GM21381 (cell line): ENCODE data around the gene ATRIP.
"Not testable (repeated sequence)": the region's sequence is repeated elsewhere in the genome, so short reads cannot be mapped to it uniquely, and the experiment has no call there.

Experiments
- ATAC-seq: cut with Tn5 transposase; IDR thresholded peaks from one replicate; pipeline ENCODE4 v1.9.1; 2021; ENCODE audit warnings: mild to moderate bottlenecking, moderate library complexity; ENCODE audit not compliant: unreplicated experiment

Gene ATRIP

GRCh38 chr3:48446425-48447193 is at the start of gene ATRIP:
Gene ATRIP, plus strand, starts transcription at chr3:48446737. Its CDS starts 109 bp downstream, at chr3:48446846.
- peak; percentile 84 for ATAC-seq

GRCh38 chr3:48397767-48398681 is 48.5 kb upstream of the ATRIP start:
- ATAC-seq: no peak

GRCh38 chr3:48398701-48399386 is 47.7 kb upstream of the ATRIP start:
- ATAC-seq: no peak

GRCh38 chr3:48399387-48400172 is 47.0 kb upstream of the ATRIP start:
- no peak for ATAC-seq

GRCh38 chr3:48400824-48401433 is 45.6 kb upstream of the ATRIP start:
- no peak for ATAC-seq

- not testable (repeated sequence) for ATAC-seq
Observed at GRCh38 chr3:48401434-48401901, 45.1 kb upstream of the ATRIP start.

GRCh38 chr3:48402281-48402732 is 44.2 kb upstream of the ATRIP start:
- no peak for ATAC-seq

- ATAC-seq: no peak
Observed at GRCh38 chr3:48402907-48403306, 43.6 kb upstream of the ATRIP start.

- no peak for ATAC-seq
Observed at GRCh38 chr3:48403533-48404439, 42.8 kb upstream of the ATRIP start.

GRCh38 chr3:48404440-48405342 is 41.8 kb upstream of the ATRIP start:
- ATAC-seq: no peak

- ATAC-seq: no peak
Observed at GRCh38 chr3:48405343-48405881, 41.1 kb upstream of the ATRIP start.

- no peak for ATAC-seq
Observed at GRCh38 chr3:48405971-48406370, 40.6 kb upstream of the ATRIP start.

- no peak for ATAC-seq
Observed at GRCh38 chr3:48406443-48407431, 39.8 kb upstream of the ATRIP start.

GRCh38 chr3:48407542-48408099 is 38.9 kb upstream of the ATRIP start:
- no peak for ATAC-seq

- no peak for ATAC-seq
Observed at GRCh38 chr3:48408823-48409281, 37.7 kb upstream of the ATRIP start.
